Endothelial cell of umbilical vein (primary cell): Measurements from ENCODE around the gene LRWD1.

Experiments used
- CTCF ChIP-seq, 2 donors: IDR thresholded peaks; 1 replicate in 1 of 2; 2 replicates in 1 of 2; pipeline ENCODE4 v1.5.1; 2011; ENCODE audit warnings: low read length in 2 of 2, mild to moderate bottlenecking in 2 of 2, moderate library complexity in 2 of 2, control low read depth in 1 of 2, inconsistent platforms in 1 of 2, low read depth in 1 of 2; ENCODE audit not compliant: insufficient read depth in 1 of 2; ENCODE audit errors: extremely low read depth in 1 of 2
- POLR2AphosphoS5 ChIP-seq: IDR thresholded peaks from 2 replicates; pipeline ENCODE4 v1.6.1; 2012; ENCODE audit warnings: low read depth, mild to moderate bottlenecking, control low read depth, low read length, moderate library complexity; ENCODE audit not compliant: insufficient read depth

- TF ChIP-seq POLR2AphosphoS5 (no peak), CTCF (IDR thresholded peaks at IDR 0.05; ENCODE audit: extremely low read depth in 1 of 2, insufficient read depth in 1 of 2, low read depth in 1 of 2, low read length in 2 of 2) (no peak)
Measured at GRCh38 chr7:102451371-102452054, 13.3 kb upstream of the LRWD1 start.
